ENCODE data around the gene TUBA1C. TPM values are rescaled to one million over a fixed set of nuclear protein-coding genes. Genes with fewer than 3 reads are reported as not detected.
"Not testable (repeated sequence)": the region's sequence is repeated elsewhere in the genome, so short reads cannot be mapped to it uniquely, and the experiment has no call there.

The TUBA1C gene
- polyA plus RNA-seq, 1 of the 3 experiments (the other 2 are of a cell fraction) = 3.3 TPM

GRCh38 chr12:49269191-49269590 lies 4.3 kb downstream of the TUBA1C start:
- CTCF ChIA-PET = interaction anchor here (1.1 to 1.7 kb wide), 3 partner anchors 34 to 79 kb away, joined by 3 to 7 read pairs (median 5); partner anchors contain the start of gene DNAJC22
- H3K4me3 ChIP-seq (ENCODE audit: low read depth in 2 of 2, low read length in 1 of 2); H3K79me2 ChIP-seq (ENCODE audit: insufficient read depth); H3K9me2 ChIP-seq; DNase-seq; H3K27me3 ChIP-seq (ENCODE audit: insufficient read depth); H2AFZ ChIP-seq (ENCODE audit: low read depth); H3K9me3 ChIP-seq; H3K36me3 ChIP-seq (replicated peaks in 1 of 2; ENCODE audit: control insufficient read depth in 1 of 2, insufficient read depth in 2 of 2, low read length in 1 of 2); POLR2A ChIA-PET; H4K20me1 ChIP-seq (ENCODE audit: insufficient read depth): not testable (repeated sequence)
- Histone ChIP-seq H3K4me1 (ENCODE audit: control insufficient read depth in 1 of 2, insufficient read depth in 2 of 2, low read depth in 1 of 2, low read length in 1 of 2) (peaks cover 0 to 30% of the 10 kb centered on the region in 2 experiments; a peak in 2 of 4 replicates), H3K27ac (ENCODE audit: low read depth in 2 of 2, low read length in 1 of 2) (peak overlapping the region in 1 of 2 experiments; percentile 89; a peak in 2 of 4 replicates), H3K4me2 (peak overlapping the region; percentile 63; the same call in 1 of the 2 replicates), H3F3A (replicated peaks; ENCODE audit: insufficient read depth) (peaks cover 27% of the 10 kb centered on the region), H3K9ac (peak overlapping the region; percentile 61; the same call in 1 of the 2 replicates)
- 66% methylated on average over 5 of the region's 6 CpGs for WGBS (ENCODE audit: low lambda C conversion rate)
- TF ChIP-seq FOSL2 (IDR thresholded peaks at IDR 0.05; ENCODE audit: borderline replicate concordance, low read depth) = 0 out of 2 replicates have a peak, but pooled peaks have one; percentile 5
- TF ChIP-seq, protein P1, sequence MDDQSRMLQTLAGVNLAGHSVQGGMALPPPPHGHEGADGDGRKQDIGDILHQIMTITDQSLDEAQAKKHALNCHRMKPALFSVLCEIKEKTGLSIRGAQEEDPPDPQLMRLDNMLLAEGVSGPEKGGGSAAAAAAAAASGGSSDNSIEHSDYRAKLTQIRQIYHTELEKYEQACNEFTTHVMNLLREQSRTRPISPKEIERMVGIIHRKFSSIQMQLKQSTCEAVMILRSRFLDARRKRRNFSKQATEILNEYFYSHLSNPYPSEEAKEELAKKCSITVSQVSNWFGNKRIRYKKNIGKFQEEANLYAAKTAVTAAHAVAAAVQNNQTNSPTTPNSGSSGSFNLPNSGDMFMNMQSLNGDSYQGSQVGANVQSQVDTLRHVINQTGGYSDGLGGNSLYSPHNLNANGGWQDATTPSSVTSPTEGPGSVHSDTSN (IDR thresholded peaks at IDR 0.05) = peak; percentile 21; the same call in 1 of the 2 replicates

- no peaks in the 10 kb centered on the region for H4K20me1 ChIP-seq (ENCODE audit: insufficient read depth)
- no peaks in the 10 kb centered on the region for H3K27me3 ChIP-seq (ENCODE audit: insufficient read depth)
- no peaks in the 10 kb centered on the region for H3K9me3 ChIP-seq
- H3K9me2 ChIP-seq = no peaks in the 10 kb centered on the region
- H3K4me1 ChIP-seq (ENCODE audit: control insufficient read depth in 1 of 2, insufficient read depth in 2 of 2, low read depth in 1 of 2, low read length in 1 of 2) = peaks cover 13 to 17% of the 10 kb centered on the region in 2 experiments; a peak in 3 of 4 replicates
- H3K79me2 ChIP-seq (ENCODE audit: insufficient read depth) = no peaks in the 10 kb centered on the region
- TF ChIP-seq, protein P2, sequence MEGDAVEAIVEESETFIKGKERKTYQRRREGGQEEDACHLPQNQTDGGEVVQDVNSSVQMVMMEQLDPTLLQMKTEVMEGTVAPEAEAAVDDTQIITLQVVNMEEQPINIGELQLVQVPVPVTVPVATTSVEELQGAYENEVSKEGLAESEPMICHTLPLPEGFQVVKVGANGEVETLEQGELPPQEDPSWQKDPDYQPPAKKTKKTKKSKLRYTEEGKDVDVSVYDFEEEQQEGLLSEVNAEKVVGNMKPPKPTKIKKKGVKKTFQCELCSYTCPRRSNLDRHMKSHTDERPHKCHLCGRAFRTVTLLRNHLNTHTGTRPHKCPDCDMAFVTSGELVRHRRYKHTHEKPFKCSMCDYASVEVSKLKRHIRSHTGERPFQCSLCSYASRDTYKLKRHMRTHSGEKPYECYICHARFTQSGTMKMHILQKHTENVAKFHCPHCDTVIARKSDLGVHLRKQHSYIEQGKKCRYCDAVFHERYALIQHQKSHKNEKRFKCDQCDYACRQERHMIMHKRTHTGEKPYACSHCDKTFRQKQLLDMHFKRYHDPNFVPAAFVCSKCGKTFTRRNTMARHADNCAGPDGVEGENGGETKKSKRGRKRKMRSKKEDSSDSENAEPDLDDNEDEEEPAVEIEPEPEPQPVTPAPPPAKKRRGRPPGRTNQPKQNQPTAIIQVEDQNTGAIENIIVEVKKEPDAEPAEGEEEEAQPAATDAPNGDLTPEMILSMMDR (IDR thresholded peaks at IDR 0.05) = no peak
- TF ChIP-seq RXRA (IDR thresholded peaks at IDR 0.05; ENCODE audit: borderline replicate concordance, low read depth) (no peak), MEF2A (IDR thresholded peaks at IDR 0.05; ENCODE audit: borderline replicate concordance, low read depth) (no peak), ZBTB33 (IDR thresholded peaks at IDR 0.05; ENCODE audit: borderline replicate concordance, low read depth) (no peak), EZH2phosphoT487 (IDR thresholded peaks at IDR 0.05; ENCODE audit: borderline replicate concordance, low read depth) (no peak), GATA2 (CRISPR knock-in tag; IDR thresholded peaks at IDR 0.05) (no peak)
- no peak overlapping the region for H3K27ac ChIP-seq (ENCODE audit: low read depth in 2 of 2, low read length in 1 of 2)
- peaks cover 20% of the 10 kb centered on the region for H3F3A ChIP-seq (replicated peaks; ENCODE audit: insufficient read depth)
- no peak overlapping the region for H2AFZ ChIP-seq (ENCODE audit: low read depth)
- H3K4me3 ChIP-seq (ENCODE audit: low read depth in 2 of 2, low read length in 1 of 2) = no peak overlapping the region
- ChIA-PET POLR2A (no interaction called here), CTCF (interaction anchor here (0.9 to 3.4 kb wide), 6 partner anchors 15 to 85 kb away, joined by 3 to 16 read pairs (median 6); no protein-coding TSS in a partner anchor)
- DNase-seq = no peak
- H3K9ac ChIP-seq = no peak overlapping the region
- no peaks in the 10 kb centered on the region for H3K36me3 ChIP-seq (replicated peaks in 1 of 2; ENCODE audit: control insufficient read depth in 1 of 2, insufficient read depth in 2 of 2, low read length in 1 of 2)
- WGBS (ENCODE audit: low lambda C conversion rate) = 94% methylated on average over 15 of the region's 16 CpGs
- H3K4me2 ChIP-seq = no peak overlapping the region
Observed at GRCh38 chr12:49272790-49273725, 8.2 kb downstream of the TUBA1C start.

All from SK-N-SH (cell line).